NCI-H69 (cell line): ENCODE results near the gene ZNF341.
A peak's percentile ranks its signal among the peaks of the same experiment; 100 is the strongest.

Experiments used
- DNase-seq: peaks from one replicate; lab custom pipeline; 2025; lab: John Stamatoyannopoulos, UW

ZNF341 gene

GRCh38 chr20:33702861-33703260 lies 28.9 kb upstream of the ZNF341 start:
- DNase-seq: peak; percentile 91

GRCh38 chr20:33703498-33704137 lies 28.2 kb upstream of the ZNF341 start:
- DNase-seq: no peak

GRCh38 chr20:33704197-33704924 lies 27.4 kb upstream of the ZNF341 start:
- DNase-seq: peak; percentile 56

GRCh38 chr20:33707668-33708067 lies 24.1 kb upstream of the ZNF341 start:
- no peak for DNase-seq

- DNase-seq: no peak
Observed at GRCh38 chr20:33709398-33709797, 22.4 kb upstream of the ZNF341 start.

GRCh38 chr20:33709905-33710541 lies 21.8 kb upstream of the ZNF341 start:
- peak; percentile 51 for DNase-seq

GRCh38 chr20:33710681-33711445 lies 20.9 kb upstream of the ZNF341 start:
- DNase-seq: no peak

- no peak for DNase-seq
Observed at GRCh38 chr20:33711446-33711738, 20.4 kb upstream of the ZNF341 start.

- DNase-seq: no peak
Observed at GRCh38 chr20:33713865-33714367, 17.9 kb upstream of the ZNF341 start.

GRCh38 chr20:33716498-33716897 lies 15.3 kb upstream of the ZNF341 start:
- DNase-seq: no peak

- DNase-seq: peak; percentile 62
Observed at GRCh38 chr20:33719277-33719988, 12.4 kb upstream of the ZNF341 start.

- DNase-seq: peak; percentile 100
Observed at GRCh38 chr20:33719989-33720709, 11.6 kb upstream of the ZNF341 start, which contains the start of gene PXMP4. Gene PXMP4 (minus strand): TSS chr20:33720310. CDS start chr20:33720207, 103 bp downstream.

- DNase-seq: no peak
Observed at GRCh38 chr20:33721391-33722140, 10.2 kb upstream of the ZNF341 start.

- no peak for DNase-seq
Observed at GRCh38 chr20:33724439-33725094, 7.2 kb upstream of the ZNF341 start.

GRCh38 chr20:33725607-33726264 lies 6.1 kb upstream of the ZNF341 start:
- peak; percentile 43 for DNase-seq

GRCh38 chr20:33727115-33727479 lies 4.7 kb upstream of the ZNF341 start:
- no peak for DNase-seq

- DNase-seq: no peak
Observed at GRCh38 chr20:33727806-33728205, 4.0 kb upstream of the ZNF341 start.

GRCh38 chr20:33728463-33728862 lies 3.3 kb upstream of the ZNF341 start:
- no peak for DNase-seq

GRCh38 chr20:33729101-33729500 lies 2.7 kb upstream of the ZNF341 start:
- DNase-seq: no peak
